Measurements from ENCODE around the gene PKD1. TPM values are rescaled to one million over a fixed set of nuclear protein-coding genes. Genes with fewer than 3 reads are reported as not detected.
A peak's percentile ranks its signal among the peaks of the same experiment; 100 is the strongest.
"Not testable (repeated sequence)": the region's sequence is repeated elsewhere in the genome, so short reads cannot be mapped to it uniquely, and the experiment has no call there.

The PKD1 gene
- total RNA-seq (10 to 100 TPM; 29.8 to 50.5 (median 39.5) TPM), polyA plus RNA-seq (100 to 1,000 TPM in 1 of 2 donors, 10 to 100 TPM in 1; 68.6 to 127 TPM)

DNA sequence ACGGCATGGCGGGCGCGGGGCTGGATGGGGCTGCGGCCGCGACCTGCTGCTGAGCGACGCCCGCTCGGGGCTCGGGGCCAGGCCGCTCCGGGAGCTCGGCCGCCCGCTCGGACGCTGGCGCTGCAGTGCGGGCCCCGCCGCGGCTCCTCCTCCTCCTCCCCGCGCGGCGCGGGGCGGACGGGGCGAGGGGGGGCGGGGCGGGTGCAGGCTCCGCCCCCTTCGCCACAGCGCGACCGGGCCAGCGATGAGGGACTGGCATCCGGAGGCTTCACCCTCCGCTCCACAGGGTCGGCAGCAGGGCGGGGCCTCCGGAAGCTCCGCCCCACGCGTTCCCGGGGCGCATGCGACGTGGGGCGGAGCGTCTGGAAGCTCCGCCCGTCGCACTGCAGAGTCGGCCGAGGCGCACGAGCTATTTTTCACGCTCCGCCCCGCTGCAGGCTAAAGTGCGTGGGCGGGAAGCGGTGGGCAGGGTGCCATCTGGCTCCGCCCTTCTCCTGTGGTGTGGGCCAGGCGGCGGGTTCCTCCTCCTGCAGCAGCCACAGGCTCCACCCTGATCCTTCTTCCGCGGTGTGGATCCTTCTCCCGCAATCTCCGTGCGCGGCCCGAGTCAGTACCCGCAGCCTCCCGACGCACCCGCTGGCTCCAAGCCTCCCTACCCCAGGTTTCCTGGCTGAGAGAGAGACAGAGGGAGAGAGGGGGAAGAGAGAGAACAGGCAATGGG is at the start of gene PKD1:
Gene PKD1 (minus strand): TSS at position 129 of the 721 bp plus-strand sequence. CDS start 209 bp downstream, outside the sequence.
- H3K27me3 ChIP-seq; H3K36me3 ChIP-seq; intact Hi-C loops (cut with DNase I); H3K9me3 ChIP-seq; H3K4me1 ChIP-seq; FAIRE-seq: not testable (repeated sequence)
- WGBS, 2 donors = 0 to 1% methylated on average over 41 to 67 of the region's 81 CpGs
- Histone ChIP-seq H3K27ac (peak within 1 kb of the TSS in 2 of 4 donors; percentile 47 to 67), H3K4me3 (peak within 1 kb of the TSS; percentile 18 to 50 (median 34))
- ATAC-seq (peak; percentile 69 to 83 (median 76)), DNase-seq (peak; percentile 95 to 100 (median 100))

DNA sequence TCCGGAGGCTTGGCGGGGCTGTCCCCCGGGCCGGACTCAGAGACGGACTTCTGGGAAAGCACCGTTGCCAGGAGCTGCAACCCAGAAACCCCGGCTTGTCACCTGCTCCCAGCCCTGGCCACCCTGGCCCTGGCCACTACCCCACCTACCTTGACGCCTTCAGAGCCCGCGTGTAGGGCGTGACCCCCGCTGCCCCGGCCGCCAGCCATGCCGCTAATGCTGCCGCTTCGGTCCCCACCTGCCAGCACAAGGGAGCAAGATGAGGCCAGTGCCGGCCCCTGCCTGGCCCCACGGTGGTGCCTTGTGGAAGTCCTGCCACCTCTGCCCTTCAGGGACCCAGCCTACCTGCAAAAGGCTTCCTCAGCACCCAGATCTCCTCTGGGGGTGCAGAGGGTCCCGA is 49.3 kb upstream of the PKD1 start:
- no peak for DNase-seq
- intact Hi-C loops (cut with DNase I) = no loop called here
- Histone ChIP-seq H3K27ac (no peak overlapping the region), H3K36me3 (no peaks in the 10 kb centered on the region), H3K4me1 (no peaks in the 10 kb centered on the region), H3K4me3 (no peak overlapping the region), H3K9me3 (no peaks in the 10 kb centered on the region), H3K27me3 (no peaks in the 10 kb centered on the region)
- 81 to 84% methylated on average over 16 to 20 of the region's 20 CpGs for WGBS, 2 donors
- TF ChIP-seq, protein P1, sequence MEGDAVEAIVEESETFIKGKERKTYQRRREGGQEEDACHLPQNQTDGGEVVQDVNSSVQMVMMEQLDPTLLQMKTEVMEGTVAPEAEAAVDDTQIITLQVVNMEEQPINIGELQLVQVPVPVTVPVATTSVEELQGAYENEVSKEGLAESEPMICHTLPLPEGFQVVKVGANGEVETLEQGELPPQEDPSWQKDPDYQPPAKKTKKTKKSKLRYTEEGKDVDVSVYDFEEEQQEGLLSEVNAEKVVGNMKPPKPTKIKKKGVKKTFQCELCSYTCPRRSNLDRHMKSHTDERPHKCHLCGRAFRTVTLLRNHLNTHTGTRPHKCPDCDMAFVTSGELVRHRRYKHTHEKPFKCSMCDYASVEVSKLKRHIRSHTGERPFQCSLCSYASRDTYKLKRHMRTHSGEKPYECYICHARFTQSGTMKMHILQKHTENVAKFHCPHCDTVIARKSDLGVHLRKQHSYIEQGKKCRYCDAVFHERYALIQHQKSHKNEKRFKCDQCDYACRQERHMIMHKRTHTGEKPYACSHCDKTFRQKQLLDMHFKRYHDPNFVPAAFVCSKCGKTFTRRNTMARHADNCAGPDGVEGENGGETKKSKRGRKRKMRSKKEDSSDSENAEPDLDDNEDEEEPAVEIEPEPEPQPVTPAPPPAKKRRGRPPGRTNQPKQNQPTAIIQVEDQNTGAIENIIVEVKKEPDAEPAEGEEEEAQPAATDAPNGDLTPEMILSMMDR (IDR thresholded peaks at IDR 0.05) = no peak
- no peak for FAIRE-seq
- ATAC-seq = no peak

DNA sequence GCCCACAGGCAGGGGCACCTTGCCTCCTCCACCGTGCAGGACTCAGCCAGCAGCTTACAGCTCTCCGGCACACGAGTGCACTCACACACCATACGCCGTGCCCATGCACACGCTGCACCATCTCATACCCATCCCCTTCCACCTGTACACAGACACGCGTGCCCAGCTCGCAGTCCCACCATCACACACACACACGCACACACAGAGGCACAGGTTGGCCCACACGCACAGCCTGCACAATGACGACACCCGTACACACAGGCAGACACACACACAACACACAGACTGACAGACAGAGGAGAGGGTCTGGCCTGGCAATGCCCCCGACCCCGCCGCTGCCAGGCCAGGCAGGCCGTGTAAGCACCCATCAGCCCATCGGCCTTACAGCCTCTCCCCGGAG is 48.6 kb upstream of the PKD1 start:
- Histone ChIP-seq H3K27me3 (no peaks in the 10 kb centered on the region), H3K36me3 (no peaks in the 10 kb centered on the region), H3K27ac (no peak overlapping the region), H3K4me1 (no peaks in the 10 kb centered on the region), H3K9me3 (no peaks in the 10 kb centered on the region), H3K4me3 (no peak overlapping the region)
- ATAC-seq (no peak), DNase-seq (no peak), FAIRE-seq (no peak)
- intact Hi-C loops (cut with DNase I) = no loop called here
- TF ChIP-seq, protein P1 (IDR thresholded peaks at IDR 0.05) = no peak
- 90 to 92% methylated on average over 19 of the region's 19 CpGs for WGBS, 2 donors

DNA sequence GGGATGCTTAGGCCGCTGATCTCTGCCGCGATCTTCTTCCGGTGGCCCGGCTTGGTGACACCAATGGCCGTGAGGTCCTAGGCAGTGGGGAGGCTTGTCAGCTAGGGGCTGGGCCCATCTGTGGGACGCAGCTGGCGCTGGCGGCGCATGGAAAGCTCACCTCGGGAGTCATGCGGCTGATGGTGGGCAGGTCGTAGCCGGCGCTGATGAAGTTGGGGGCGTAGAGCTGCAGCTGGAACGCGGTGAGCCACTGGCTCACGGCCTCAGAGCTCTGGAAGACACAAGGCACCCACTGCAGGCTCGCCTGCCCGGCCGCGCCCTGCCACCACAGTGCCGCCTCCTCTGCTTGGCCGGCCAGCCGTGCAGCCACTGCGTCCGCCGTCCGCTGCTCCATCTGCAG is 48.0 kb upstream of the PKD1 start:
- Histone ChIP-seq H3K27me3 (no peaks in the 10 kb centered on the region), H3K4me1 (no peaks in the 10 kb centered on the region), H3K27ac (no peak overlapping the region), H3K9me3 (no peaks in the 10 kb centered on the region), H3K36me3 (no peaks in the 10 kb centered on the region), H3K4me3 (no peak overlapping the region)
- intact Hi-C loops (cut with DNase I) = no loop called here
- FAIRE-seq = no peak
- 95% methylated on average over 30 of the region's 30 CpGs for WGBS, 2 donors
- DNase-seq = no peak
- no peak for ATAC-seq
- TF ChIP-seq, protein P1 (IDR thresholded peaks at IDR 0.05) = no peak

DNA sequence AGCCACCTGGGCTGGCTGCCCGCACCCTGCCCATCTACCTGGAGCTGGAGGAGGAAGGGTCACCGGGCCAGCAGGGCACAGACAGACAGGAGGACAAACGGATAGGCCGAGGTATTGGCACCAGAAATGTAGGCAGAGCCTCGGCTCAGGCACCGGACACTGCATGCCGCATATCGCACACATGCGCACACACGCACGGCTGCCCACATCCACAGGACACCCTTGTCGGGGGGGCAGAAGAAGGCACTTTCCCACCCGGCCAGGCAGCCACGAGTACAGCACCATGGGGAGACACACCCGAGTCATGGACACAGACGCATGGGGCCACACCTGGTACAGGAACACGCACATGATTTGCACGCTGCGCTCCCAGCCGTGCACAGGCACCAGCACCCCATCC is 46.3 kb upstream of the PKD1 start:
- Histone ChIP-seq H3K4me1 (no peaks in the 10 kb centered on the region), H3K27ac (no peak overlapping the region), H3K9me3 (no peaks in the 10 kb centered on the region), H3K36me3 (peaks cover 0 to 3% (median 0%) of the 10 kb centered on the region in 3 donors), H3K27me3 (no peaks in the 10 kb centered on the region), H3K4me3 (no peak overlapping the region)
- FAIRE-seq (no peak), DNase-seq (no peak), ATAC-seq (no peak)
- intact Hi-C loops (cut with DNase I) = no loop called here
- 93 to 95% methylated on average over 20 of the region's 20 CpGs for WGBS, 2 donors
- TF ChIP-seq, protein P1 (IDR thresholded peaks at IDR 0.05) = no peak
